HFFc6 (cell line): ENCODE results near the gene ISL1. TPM values are rescaled to one million over a fixed set of nuclear protein-coding genes. Genes with fewer than 3 reads are reported as not detected.
A peak's percentile ranks its signal among the peaks of the same experiment; 100 is the strongest.

Source experiments
- DNase-seq: peaks from one replicate; pipeline ENCODE4 v3.0.0-alpha.2; 2018
- H3K27ac Mint-ChIP-seq: 2 replicates; pipeline ENCODE4 v1.8.0; 2020; ENCODE audit warnings: mild to moderate bottlenecking, mixed read lengths
- H3K27me3 Mint-ChIP-seq: 2 replicates; pipeline ENCODE4 v1.8.0; 2021; ENCODE audit warnings: mild to moderate bottlenecking, moderate library complexity, mixed read lengths; ENCODE audit not compliant: insufficient read depth
- H3K36me3 Mint-ChIP-seq: 2 replicates; pipeline ENCODE4 v1.8.0; 2021; ENCODE audit warnings: low read depth, mixed read lengths
- H3K4me1 Mint-ChIP-seq: 2 replicates; pipeline ENCODE4 v1.8.0; 2020; ENCODE audit warnings: low read depth, mixed read lengths
- H3K4me3 Mint-ChIP-seq: 2 replicates; pipeline ENCODE4 v1.8.0; 2020; ENCODE audit warnings: mild to moderate bottlenecking, moderate library complexity, mixed read lengths
- H3K9me3 Mint-ChIP-seq: 2 replicates; pipeline ENCODE4 v1.8.0; 2020; ENCODE audit warnings: mild to moderate bottlenecking, mixed read lengths
- total RNA-seq, 6 experiments: library from RNA; stranded (reverse); fragmentation: NEBNext Ultra II Directional; extraction: Animal tissue kit (Norgen Biotek cat#: 25700); gene quantifications; 2 replicates in 1 of 6; 3 replicates in 5 of 6; pipeline ENCODE4 v1.2.3, GENCODE V29; 2021
- TF ChIP-seq, protein P1 (sequence below): fragments of 200-600 bp; sonication (generic); IDR thresholded peaks from 2 replicates; pipeline ENCODE4 v1.5.0; 2021; ENCODE audit warnings: antibody characterized with exemption, mild to moderate bottlenecking

Gene ISL1
- total RNA-seq, 6 experiments from 2014 or later: 0.48 to 4.1 (median 0.67) TPM

DNA sequence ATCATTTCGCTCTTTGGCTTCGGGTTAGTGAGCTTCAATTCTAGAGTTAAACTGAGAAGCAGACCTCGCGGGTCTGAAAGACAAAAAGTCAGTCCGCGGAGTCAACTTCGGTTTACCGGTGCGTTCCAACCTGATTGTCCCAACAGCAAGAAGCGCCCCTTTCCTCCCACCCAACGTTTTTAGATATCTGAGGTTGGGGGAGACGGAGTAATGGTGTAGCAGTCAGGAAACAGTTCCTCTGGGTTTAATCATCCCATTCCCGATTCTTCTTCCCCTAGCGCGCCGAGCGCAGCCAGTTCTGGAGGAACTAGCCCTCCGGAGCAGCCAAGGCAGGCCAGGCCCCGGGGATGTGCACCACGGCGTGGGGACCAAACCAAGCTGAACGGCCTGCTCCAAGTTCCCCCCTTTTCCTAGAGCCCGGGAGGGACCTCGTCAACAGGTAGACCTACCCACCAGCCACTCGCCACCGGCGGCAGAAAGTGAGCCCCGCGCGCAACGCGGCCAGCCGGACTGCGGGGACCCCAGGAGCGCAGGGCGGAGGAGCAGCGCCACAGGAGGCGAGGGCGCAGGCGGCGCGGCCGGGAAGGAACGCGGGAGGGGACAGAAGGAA is 622 bp upstream of the ISL1 start:
- H3K4me3 Mint-ChIP-seq: peak overlapping the region; percentile 98
- peaks cover 10% of the 10 kb centered on the region for H3K27me3 Mint-ChIP-seq
- H3K4me1 Mint-ChIP-seq: peaks cover 74% of the 10 kb centered on the region
- peak overlapping the region; percentile 90; the same call in 1 of the 2 replicates for H3K27ac Mint-ChIP-seq
- DNase-seq: no peak
- H3K36me3 Mint-ChIP-seq: no peaks in the 10 kb centered on the region
- TF ChIP-seq, protein P1, sequence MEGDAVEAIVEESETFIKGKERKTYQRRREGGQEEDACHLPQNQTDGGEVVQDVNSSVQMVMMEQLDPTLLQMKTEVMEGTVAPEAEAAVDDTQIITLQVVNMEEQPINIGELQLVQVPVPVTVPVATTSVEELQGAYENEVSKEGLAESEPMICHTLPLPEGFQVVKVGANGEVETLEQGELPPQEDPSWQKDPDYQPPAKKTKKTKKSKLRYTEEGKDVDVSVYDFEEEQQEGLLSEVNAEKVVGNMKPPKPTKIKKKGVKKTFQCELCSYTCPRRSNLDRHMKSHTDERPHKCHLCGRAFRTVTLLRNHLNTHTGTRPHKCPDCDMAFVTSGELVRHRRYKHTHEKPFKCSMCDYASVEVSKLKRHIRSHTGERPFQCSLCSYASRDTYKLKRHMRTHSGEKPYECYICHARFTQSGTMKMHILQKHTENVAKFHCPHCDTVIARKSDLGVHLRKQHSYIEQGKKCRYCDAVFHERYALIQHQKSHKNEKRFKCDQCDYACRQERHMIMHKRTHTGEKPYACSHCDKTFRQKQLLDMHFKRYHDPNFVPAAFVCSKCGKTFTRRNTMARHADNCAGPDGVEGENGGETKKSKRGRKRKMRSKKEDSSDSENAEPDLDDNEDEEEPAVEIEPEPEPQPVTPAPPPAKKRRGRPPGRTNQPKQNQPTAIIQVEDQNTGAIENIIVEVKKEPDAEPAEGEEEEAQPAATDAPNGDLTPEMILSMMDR: no peak
- H3K9me3 Mint-ChIP-seq: no peaks in the 10 kb centered on the region

DNA sequence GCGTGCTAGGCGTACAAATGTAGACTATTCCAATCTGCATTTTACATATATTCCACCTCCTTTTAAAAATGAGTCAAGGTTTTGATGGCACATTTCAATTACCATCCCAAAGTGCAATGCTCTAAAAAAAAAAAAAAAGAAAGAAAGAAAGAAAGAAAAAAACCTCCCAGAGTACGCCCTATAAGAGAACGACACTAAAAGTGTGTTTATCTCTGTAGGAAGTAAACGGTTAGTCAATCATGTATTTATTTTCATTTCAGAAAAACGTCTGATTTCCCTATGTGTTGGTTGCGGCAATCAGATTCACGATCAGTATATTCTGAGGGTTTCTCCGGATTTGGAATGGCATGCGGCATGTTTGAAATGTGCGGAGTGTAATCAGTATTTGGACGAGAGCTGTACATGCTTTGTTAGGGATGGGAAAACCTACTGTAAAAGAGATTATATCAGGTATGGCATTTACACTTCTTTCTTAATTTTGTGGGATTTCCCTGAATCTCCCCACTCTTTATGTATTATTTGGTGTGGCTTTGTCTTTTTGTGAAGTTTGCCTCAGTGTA is 1.1 kb downstream of the ISL1 start:
- peak overlapping the region; percentile 98 for H3K4me3 Mint-ChIP-seq
- H3K4me1 Mint-ChIP-seq: peaks cover 73% of the 10 kb centered on the region
- no peaks in the 10 kb centered on the region for H3K36me3 Mint-ChIP-seq
- no peaks in the 10 kb centered on the region for H3K9me3 Mint-ChIP-seq
- TF ChIP-seq, protein P1: no peak
- DNase-seq: no peak
- H3K27ac Mint-ChIP-seq: peak overlapping the region; percentile 90; the same call in 1 of the 2 replicates
- peaks cover 10% of the 10 kb centered on the region for H3K27me3 Mint-ChIP-seq

DNA sequence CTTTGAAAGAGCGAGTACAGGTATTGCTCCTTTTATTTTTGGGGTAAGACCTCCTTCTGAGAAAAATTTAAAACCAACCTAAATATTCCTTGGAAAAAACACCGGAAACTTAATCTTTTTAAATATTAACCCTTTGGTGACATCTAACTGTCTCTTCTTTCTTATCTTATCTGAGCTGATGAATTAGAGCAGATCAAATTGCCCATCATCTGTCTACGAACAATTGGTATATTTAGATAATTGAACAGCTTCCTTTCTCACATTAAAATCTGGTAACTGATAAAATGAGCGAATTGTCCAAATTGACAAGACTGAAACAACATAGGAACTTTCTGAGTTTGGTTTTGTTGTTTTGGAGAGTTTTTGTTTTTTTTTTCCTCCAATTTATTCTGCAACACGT is 2.0 kb downstream of the ISL1 start:
- no peak for DNase-seq
- no peaks in the 10 kb centered on the region for H3K9me3 Mint-ChIP-seq
- H3K4me1 Mint-ChIP-seq: peaks cover 66% of the 10 kb centered on the region
- peak overlapping the region; percentile 98 for H3K4me3 Mint-ChIP-seq
- peak overlapping the region; percentile 90; the same call in 1 of the 2 replicates for H3K27ac Mint-ChIP-seq
- peaks cover 12% of the 10 kb centered on the region for H3K27me3 Mint-ChIP-seq
- TF ChIP-seq, protein P1: no peak
- no peaks in the 10 kb centered on the region for H3K36me3 Mint-ChIP-seq

DNA sequence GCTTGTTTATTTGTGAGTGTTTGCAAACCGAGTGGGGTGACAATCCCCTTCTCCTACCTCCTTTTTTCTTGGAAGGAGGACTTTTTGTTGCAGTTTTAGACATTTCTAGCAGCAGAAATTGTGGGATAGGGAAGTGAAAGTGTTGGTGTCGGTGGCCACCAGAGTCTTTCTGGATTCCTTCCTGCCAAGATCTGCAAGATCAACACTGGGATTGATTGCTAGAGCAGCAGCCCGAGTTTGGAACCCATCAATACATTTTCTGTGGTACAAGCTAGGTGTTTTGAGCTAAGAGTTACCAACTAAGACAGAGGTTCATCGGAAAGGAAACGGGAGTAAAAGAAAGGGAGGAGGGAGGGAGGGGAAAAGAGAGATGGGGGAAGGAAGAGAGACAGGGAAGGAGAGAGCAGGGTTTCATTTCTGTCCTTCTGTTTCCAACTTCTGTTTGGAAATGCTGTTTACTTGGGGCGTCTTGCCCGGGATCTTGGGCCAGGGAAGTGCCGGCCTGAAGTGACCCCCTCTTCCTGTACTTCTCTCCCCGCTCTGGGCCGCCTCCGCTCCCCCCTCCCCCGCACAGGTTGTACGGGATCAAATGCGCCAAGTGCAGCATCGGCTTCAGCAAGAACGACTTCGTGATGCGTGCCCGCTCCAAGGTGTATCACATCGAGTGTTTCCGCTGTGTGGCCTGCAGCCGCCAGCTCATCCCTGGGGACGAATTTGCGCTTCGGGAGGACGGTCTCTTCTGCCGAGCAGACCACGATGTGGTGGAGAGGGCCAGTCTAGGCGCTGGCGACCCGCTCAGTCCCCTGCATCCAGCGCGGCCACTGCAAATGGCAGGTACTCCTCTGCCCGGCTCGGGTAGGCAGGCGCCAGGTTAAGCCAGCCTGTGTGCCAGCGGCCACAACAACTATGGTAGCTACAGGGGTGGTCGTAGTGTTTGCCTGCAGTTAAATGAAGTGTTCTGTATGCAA is 4.0 kb downstream of the ISL1 start:
- TF ChIP-seq, protein P1: no peak
- H3K9me3 Mint-ChIP-seq: no peaks in the 10 kb centered on the region
- H3K27me3 Mint-ChIP-seq: peaks cover 12% of the 10 kb centered on the region
- no peaks in the 10 kb centered on the region; the same call in 1 of the 2 replicates for H3K36me3 Mint-ChIP-seq
- H3K4me3 Mint-ChIP-seq: peak overlapping the region; percentile 98
- DNase-seq: no peak
- peak overlapping the region; percentile 90 for H3K27ac Mint-ChIP-seq
- peaks cover 55% of the 10 kb centered on the region for H3K4me1 Mint-ChIP-seq

DNA sequence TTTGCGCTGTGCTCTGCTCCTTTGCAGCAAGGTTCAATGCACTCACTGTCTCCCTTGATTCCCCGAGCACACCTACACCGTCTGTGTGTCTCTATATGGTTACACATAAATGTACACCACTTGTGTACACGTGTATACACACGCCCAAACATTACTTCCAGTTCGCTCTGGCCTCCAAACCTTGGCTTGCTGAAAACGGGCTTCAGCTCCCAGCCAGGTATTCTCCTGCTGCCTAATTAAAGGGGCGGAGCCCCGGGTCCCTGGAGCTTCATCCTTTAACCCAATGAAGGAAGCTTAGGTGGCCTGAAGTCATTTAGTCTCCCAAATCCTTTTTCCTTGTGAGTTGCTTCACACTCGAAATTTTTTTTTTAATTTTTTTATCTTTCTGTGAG is 4.6 kb downstream of the ISL1 start:
- no peak for DNase-seq
- peaks cover 59% of the 10 kb centered on the region for H3K4me1 Mint-ChIP-seq
- H3K36me3 Mint-ChIP-seq: peaks cover 3% of the 10 kb centered on the region; the same call in 1 of the 2 replicates
- TF ChIP-seq, protein P1: no peak
- H3K27me3 Mint-ChIP-seq: peaks cover 12% of the 10 kb centered on the region
- peak overlapping the region; percentile 90 for H3K27ac Mint-ChIP-seq
- peak overlapping the region; percentile 98 for H3K4me3 Mint-ChIP-seq
- no peaks in the 10 kb centered on the region for H3K9me3 Mint-ChIP-seq
